Left kidney (tissue), 1 donor: ENCODE results near the gene SHE. TPM values are rescaled to one million over a fixed set of nuclear protein-coding genes. Genes with fewer than 3 reads are reported as not detected.

Experiments used
- polyA plus RNA-seq: library from polyadenylated mRNA; unstranded; fragments of 120-200 nt; gene quantifications from one replicate; pipeline ENCODE4 v1.2.1, GENCODE V29; 2013; ENCODE audit not compliant: insufficient read length

SHE gene
- polyA plus RNA-seq, 1 donor, result 9.8 TPM

Other genes with a start within 250 kb of the SHE start
- gene HAX1, start 229.8 kb downstream of the SHE start, polyA plus RNA-seq, result 73.5 TPM
- 0.13 TPM for gene AQP10, start 181.3 kb downstream of the SHE start, polyA plus RNA-seq
- 30.3 TPM for gene ATP8B2, start 176.9 kb downstream of the SHE start, polyA plus RNA-seq
- gene IL6R, start 97.1 kb downstream of the SHE start, polyA plus RNA-seq, result 6.4 TPM
- 1.4 TPM for gene TDRD10, start 193 bp downstream of the SHE start, polyA plus RNA-seq
- gene UBE2Q1, start 56.2 kb upstream of the SHE start, polyA plus RNA-seq, result 103 TPM
- gene CHRNB2, start 65.4 kb upstream of the SHE start, polyA plus RNA-seq, result 0.53 TPM
- gene ADAR, start 105.8 kb upstream of the SHE start, polyA plus RNA-seq, result 163 TPM